HCT116 (cell line): ENCODE results near the gene PPM1H. TPM values are rescaled to one million over a fixed set of nuclear protein-coding genes. Genes with fewer than 3 reads are reported as not detected.

Source experiments
- ATAC-seq: fragments of 200-7000 bp; cut with Tn5 transposase; 2 replicates; pipeline ENCODE4 v1.9.1; 2020; ENCODE audit warnings: mild to moderate bottlenecking, moderate library complexity
- BruUV-seq: library from RNA; stranded (reverse); fragments of 400-500 nt; replicated peaks from 2 replicates; lab custom pipeline; 2021; lab: Mats Ljungman, UMichigan
- CTCF ChIA-PET: fragments of 300-600 bp; sonication (Branson Sonifier 250); formaldehyde crosslinking; loops from one replicate; lab custom pipeline; 2021; ENCODE audit warnings: antibody characterized with exemption; lab: Charles Lee
- POLR2A ChIA-PET: fragments of 300-600, 350-600 bp; sonication (Branson Sonifier 250); formaldehyde crosslinking; loops from one replicate; lab custom pipeline; 2021; ENCODE audit warnings: antibody characterized with exemption; lab: Charles Lee
- RAD21 ChIA-PET, 2 experiments: fragments of 300-600 bp; sonication (Branson Sonifier 250); formaldehyde crosslinking; loops; one replicate each; lab custom pipeline; 2023; ENCODE audit warnings: low total read pairs in 2 of 2; ENCODE audit not compliant: uncharacterized antibody in 2 of 2, unreplicated experiment in 2 of 2, low non-redundant PET in 1 of 2; lab: Charles Lee
- DNase-seq: peaks from one replicate; pipeline ENCODE4 v3.0.0-alpha.2; 2010; ENCODE audit warnings: low read depth, low spot score
- H2AFZ ChIP-seq: fragments of 200-600 bp; shearing (Covaris generic), sonication (generic); 2 replicates; pipeline ENCODE4 v1.6.1; 2017; ENCODE audit warnings: low read depth, mixed run types, mixed read lengths, antibody characterized with exemption, low read length; ENCODE audit not compliant: poor library complexity, severe bottlenecking
- H3K27ac ChIP-seq: 2 replicates; pipeline ENCODE4 v1.5.1; 2012; ENCODE audit warnings: low read depth, low read length
- H3K27me3 ChIP-seq: fragments of 200-600 bp; sonication (generic); 2 replicates; pipeline ENCODE4 v1.6.1; 2016; ENCODE audit warnings: mixed run types, low read length, mixed read lengths; ENCODE audit not compliant: insufficient read depth
- H3K36me3 ChIP-seq, 2 experiments: fragments of 200-500 bp in 1 of 2; fragments of 200-600 bp in 1 of 2; sonication (Bioruptor generic) in 1 of 2; sonication (generic) in 1 of 2; 2 replicates each; pipeline versions ENCODE4 v1.5.1 to v1.6.1; 2014 to 2016; ENCODE audit warnings: low read length in 2 of 2, inconsistent platforms in 1 of 2, mixed read lengths in 1 of 2, mixed run types in 1 of 2; ENCODE audit not compliant: insufficient read depth in 2 of 2, control insufficient read depth in 1 of 2
- H3K4me1 ChIP-seq, 2 experiments: fragments of 200-600 bp in 1 of 2; sonication (generic) in 1 of 2; 2 replicates each; pipeline versions ENCODE4 v1.5.1 to v1.6.1; 2012 to 2017; ENCODE audit warnings: low read length in 2 of 2, inconsistent platforms in 1 of 2, mild to moderate bottlenecking in 1 of 2, mixed read lengths in 1 of 2, mixed run types in 1 of 2, moderate library complexity in 1 of 2; ENCODE audit not compliant: insufficient read depth in 2 of 2, control insufficient read depth in 1 of 2
- H3K4me2 ChIP-seq: fragments of 200-600 bp; sonication (generic); 2 replicates; pipeline ENCODE4 v1.6.1; 2017; ENCODE audit warnings: mixed run types, low read length, mixed read lengths
- H3K4me3 ChIP-seq, 2 experiments: fragments of 200-600 bp in 1 of 2; sonication (generic) in 1 of 2; replicated peaks in 1 of 2; 2 replicates each; pipeline ENCODE4 v1.5.1; 2011 to 2016; ENCODE audit warnings: low read length in 2 of 2, control low read depth in 1 of 2, low read depth in 1 of 2, mild to moderate bottlenecking in 1 of 2, mixed read lengths in 1 of 2, mixed run types in 1 of 2
- H3K79me2 ChIP-seq: fragments of 200-600 bp; sonication (generic); 2 replicates; pipeline ENCODE4 v1.6.1; 2017; ENCODE audit warnings: mild to moderate bottlenecking, mixed run types, low read length, moderate library complexity, mixed read lengths; ENCODE audit not compliant: insufficient read depth
- H3K9ac ChIP-seq: fragments of 200-600 bp; sonication (generic); 2 replicates; pipeline ENCODE4 v1.6.1; 2016; ENCODE audit warnings: low read length, mixed read lengths
- H3K9me2 ChIP-seq: fragments of 200-600 bp; sonication (generic), shearing (Covaris generic); 2 replicates; pipeline ENCODE4 v1.6.1; 2017; ENCODE audit warnings: mixed run types, mild to moderate bottlenecking, moderate library complexity; ENCODE audit not compliant: insufficient read depth
- H3K9me3 ChIP-seq, 2 experiments: fragments of 200-500 bp in 1 of 2; fragments of 200-600 bp in 1 of 2; sonication (Bioruptor generic) in 1 of 2; sonication (generic) in 1 of 2; 2 replicates each; pipeline ENCODE4 v1.6.1; 2014 to 2017; ENCODE audit warnings: low read length in 2 of 2, mixed read lengths in 2 of 2, inconsistent platforms in 1 of 2, low read depth in 1 of 2, mild to moderate bottlenecking in 1 of 2, mixed run types in 1 of 2, moderate library complexity in 1 of 2; ENCODE audit not compliant: control insufficient read depth in 1 of 2, insufficient read depth in 1 of 2
- H4K20me1 ChIP-seq: fragments of 200-600 bp; sonication (generic), shearing (Covaris generic); 2 replicates; pipeline ENCODE4 v1.6.1; 2017; ENCODE audit warnings: mixed run types, mild to moderate bottlenecking, moderate library complexity; ENCODE audit not compliant: insufficient read depth
- CTCF ChIP-seq, 3 experiments: fragments of 200-600 bp in 1 of 3; sonication (generic) in 1 of 3; IDR thresholded peaks in 2 of 3; conservative IDR thresholded peaks in 1 of 3; 2 replicates each; pipeline ENCODE4 v1.5.1; 2012 to 2017; ENCODE audit warnings: low read depth in 2 of 3, low read length in 2 of 3, antibody characterized with exemption in 1 of 3, borderline replicate concordance in 1 of 3, control low read depth in 1 of 3, mild to moderate bottlenecking in 1 of 3, mixed read lengths in 1 of 3, mixed run types in 1 of 3, moderate library complexity in 1 of 3; ENCODE audit not compliant: insufficient read depth in 1 of 3
- JUND ChIP-seq: IDR thresholded peaks from 2 replicates; pipeline ENCODE4 v1.6.1; 2012
- POLR2AphosphoS5 ChIP-seq: IDR thresholded peaks from 2 replicates; pipeline ENCODE4 v1.6.1; 2011; ENCODE audit warnings: mild to moderate bottlenecking, low read depth, low read length, moderate library complexity
- intact Hi-C: fragments of 100-400 bp; cut with micrococcal nuclease; formaldehyde crosslinking; loops from 2 replicates; pipeline ENCODE4 v1.10.0; 2022
- total RNA-seq: library from RNA; stranded (reverse); gene quantifications from one replicate; pipeline ENCODE4 v1.2.1, GENCODE V29; 2021; ENCODE audit not compliant: unreplicated experiment
- TF ChIP-seq, protein P1 (sequence below): IDR thresholded peaks from 2 replicates; pipeline ENCODE4 v1.6.1; 2012; ENCODE audit warnings: low read depth
- TF ChIP-seq, protein P2 (sequence below): IDR thresholded peaks from 2 replicates; pipeline ENCODE4 v1.6.1; 2012

Gene PPM1H
- total RNA-seq, 1 experiment from 2014 or later = 8.0 TPM

DNA sequence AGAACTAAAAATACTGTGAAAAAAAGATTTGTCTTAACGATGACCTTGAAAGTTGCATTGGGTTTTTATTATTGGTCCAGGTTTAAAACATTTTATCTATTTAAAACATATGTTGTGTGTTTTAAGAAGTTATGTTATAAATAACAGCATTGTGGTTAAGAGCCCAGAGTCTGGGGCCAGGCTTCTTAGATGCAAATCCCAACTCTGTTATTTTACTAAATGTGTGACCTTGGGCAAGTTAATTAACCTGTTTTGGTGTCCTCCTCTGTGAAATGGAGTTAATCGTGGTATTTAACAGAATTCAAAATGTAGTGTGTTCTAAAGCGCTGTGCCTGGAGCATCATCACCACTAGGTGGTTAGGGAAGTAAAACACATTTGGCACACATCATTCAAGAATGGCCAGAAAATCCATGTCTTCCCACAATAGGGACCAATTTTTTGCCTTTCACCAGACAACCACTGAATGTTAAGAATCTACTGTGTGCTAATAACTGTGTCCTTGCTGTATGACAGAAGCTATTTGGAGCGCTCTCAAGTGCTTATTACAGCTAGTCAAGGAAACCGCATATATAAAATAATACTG lies 335.0 kb downstream of the PPM1H start:
- Histone ChIP-seq H3K9ac (no peak overlapping the region), H3K79me2 (peaks cover 19% of the 10 kb centered on the region), H3K27me3 (no peaks in the 10 kb centered on the region), H3K9me3 (no peaks in the 10 kb centered on the region), H4K20me1 (no peaks in the 10 kb centered on the region), H3K9me2 (no peaks in the 10 kb centered on the region), H3K36me3 (no peaks in the 10 kb centered on the region), H2AFZ (no peak overlapping the region), H3K27ac (no peak overlapping the region), H3K4me3 (no peak overlapping the region), H3K4me1 (peaks cover 11 to 31% of the 10 kb centered on the region in 2 experiments), H3K4me2 (no peak overlapping the region)
- CTCF ChIA-PET = interaction anchor here (0.6 kb wide), 1 partner anchor 186 kb away, joined by 3 read pairs; no protein-coding TSS in a partner anchor
- no peak for ATAC-seq
- POLR2A ChIA-PET = no interaction called here
- TF ChIP-seq CTCF (IDR thresholded peaks at IDR 0.05 in 2 of 3, conservative IDR thresholded peaks at IDR 0.05 in 1 of 3; ENCODE audit: borderline replicate concordance in 1 of 3, insufficient read depth in 1 of 3, low read depth in 2 of 3, low read length in 2 of 3) (peak; percentile 4 to 56 (median 46); a peak in 4 of 6 replicates), POLR2AphosphoS5 (no peak), JUND (no peak)
- TF ChIP-seq, protein P1, sequence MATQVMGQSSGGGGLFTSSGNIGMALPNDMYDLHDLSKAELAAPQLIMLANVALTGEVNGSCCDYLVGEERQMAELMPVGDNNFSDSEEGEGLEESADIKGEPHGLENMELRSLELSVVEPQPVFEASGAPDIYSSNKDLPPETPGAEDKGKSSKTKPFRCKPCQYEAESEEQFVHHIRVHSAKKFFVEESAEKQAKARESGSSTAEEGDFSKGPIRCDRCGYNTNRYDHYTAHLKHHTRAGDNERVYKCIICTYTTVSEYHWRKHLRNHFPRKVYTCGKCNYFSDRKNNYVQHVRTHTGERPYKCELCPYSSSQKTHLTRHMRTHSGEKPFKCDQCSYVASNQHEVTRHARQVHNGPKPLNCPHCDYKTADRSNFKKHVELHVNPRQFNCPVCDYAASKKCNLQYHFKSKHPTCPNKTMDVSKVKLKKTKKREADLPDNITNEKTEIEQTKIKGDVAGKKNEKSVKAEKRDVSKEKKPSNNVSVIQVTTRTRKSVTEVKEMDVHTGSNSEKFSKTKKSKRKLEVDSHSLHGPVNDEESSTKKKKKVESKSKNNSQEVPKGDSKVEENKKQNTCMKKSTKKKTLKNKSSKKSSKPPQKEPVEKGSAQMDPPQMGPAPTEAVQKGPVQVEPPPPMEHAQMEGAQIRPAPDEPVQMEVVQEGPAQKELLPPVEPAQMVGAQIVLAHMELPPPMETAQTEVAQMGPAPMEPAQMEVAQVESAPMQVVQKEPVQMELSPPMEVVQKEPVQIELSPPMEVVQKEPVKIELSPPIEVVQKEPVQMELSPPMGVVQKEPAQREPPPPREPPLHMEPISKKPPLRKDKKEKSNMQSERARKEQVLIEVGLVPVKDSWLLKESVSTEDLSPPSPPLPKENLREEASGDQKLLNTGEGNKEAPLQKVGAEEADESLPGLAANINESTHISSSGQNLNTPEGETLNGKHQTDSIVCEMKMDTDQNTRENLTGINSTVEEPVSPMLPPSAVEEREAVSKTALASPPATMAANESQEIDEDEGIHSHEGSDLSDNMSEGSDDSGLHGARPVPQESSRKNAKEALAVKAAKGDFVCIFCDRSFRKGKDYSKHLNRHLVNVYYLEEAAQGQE = no peak
- TF ChIP-seq, protein P2, sequence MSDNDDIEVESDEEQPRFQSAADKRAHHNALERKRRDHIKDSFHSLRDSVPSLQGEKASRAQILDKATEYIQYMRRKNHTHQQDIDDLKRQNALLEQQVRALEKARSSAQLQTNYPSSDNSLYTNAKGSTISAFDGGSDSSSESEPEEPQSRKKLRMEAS = no peak
- no TSS peak for BruUV-seq
- no peak for DNase-seq
- intact Hi-C loops = loop anchor here (10.0 kb wide), 1 partner anchor 335 kb away; the partner anchor contains the start of gene USP15
- RAD21 ChIA-PET = no interaction called here
